GM23248 (cell line): ENCODE data around the gene GFM2.

ENCODE experiments used
- EZH2 ChIP-seq: fragments of 200-600 bp; sonication (generic); IDR thresholded peaks from 2 replicates; pipeline ENCODE4 v1.6.1; 2018; ENCODE audit warnings: antibody characterized with exemption, mild to moderate bottlenecking; ENCODE audit not compliant: insufficient read depth, poor library complexity, severe bottlenecking
- EZH2phosphoT487 ChIP-seq: fragments of 200-600 bp; sonication (generic); IDR thresholded peaks from 2 replicates; pipeline ENCODE4 v1.6.1; 2018; ENCODE audit warnings: antibody characterized with exemption, moderate library complexity, mild to moderate bottlenecking, low read depth; ENCODE audit not compliant: insufficient read depth

DNA sequence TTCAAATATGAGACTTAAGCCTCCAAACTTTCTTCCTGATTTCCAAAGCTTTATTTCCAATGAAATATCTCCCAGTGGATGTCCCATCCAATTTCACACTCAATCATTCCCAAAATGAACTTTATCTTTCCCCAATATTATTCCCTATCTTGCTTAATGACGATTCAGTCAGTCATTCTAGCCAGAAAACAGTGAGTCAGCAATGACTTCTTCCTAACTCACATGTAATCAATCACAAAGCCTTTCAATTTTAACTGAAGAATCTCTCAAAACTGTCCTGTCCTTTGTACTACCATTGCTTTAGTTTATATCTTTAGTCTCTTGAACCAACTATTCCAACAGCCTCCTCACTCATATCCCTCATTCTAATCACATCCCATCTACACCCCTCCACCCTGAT, 35.0 kb upstream of the GFM2 start:
- TF ChIP-seq EZH2 = no peak
- TF ChIP-seq EZH2phosphoT487 = no peak
